ENCODE results near the gene GNB1. TPM values are rescaled to one million over a fixed set of nuclear protein-coding genes. Genes with fewer than 3 reads are reported as not detected.

Gene GNB1
- total and polyA plus RNA-seq, 9 of the 15 experiments (the other 6 are each of a cell fraction or from before 2014, with no cell fraction given): 34.3 to 388 (median 114) TPM

- TF ChIP-seq SRSF7 (optimal IDR thresholded peaks at IDR 0.05; ENCODE audit: low read depth, low read length): no peak
- TF ChIP-seq FOXK1 (CRISPR knock-in tag; IDR thresholded peaks at IDR 0.05; ENCODE audit: borderline replicate concordance): no peak
- no peak for TF ChIP-seq GATAD2A (IDR thresholded peaks at IDR 0.05)
- TF ChIP-seq CBFA2T2 (conservative IDR thresholded peaks at IDR 0.05): no peak
- TF ChIP-seq NFIC (IDR thresholded peaks at IDR 0.05): no peak
- no peak for TF ChIP-seq FOXO4 (CRISPR knock-in tag; IDR thresholded peaks at IDR 0.05)
These were observed 58.1 kb downstream of the GNB1 start (continued) for GRCh38 chr1:1832820-1833219.

GRCh38 chr1:1832166-1832565 is 58.7 kb downstream of the GNB1 start:
- WGBS (ENCODE audit: insufficient coverage, low coverage, missing lambda C conversion rate): 90% methylated on average over 8 of the region's 8 CpGs
- no peaks in the 10 kb centered on the region for H3K4me1 ChIP-seq (replicated peaks in 1 of 2; ENCODE audit: control insufficient read depth in 2 of 2, insufficient read depth in 2 of 2, low read length in 2 of 2)
- ChIA-PET POLR2A (interaction anchor here (1.7 kb wide), 1 partner anchor 17 kb away, joined by 7 read pairs; no protein-coding TSS in a partner anchor), CTCF (ENCODE audit: low intra/inter-chr PET ratio) (no interaction called here)
- H3K27me3 ChIP-seq (ENCODE audit: control insufficient read depth in 2 of 2, insufficient read depth in 2 of 2, low read length in 2 of 2): no peaks in the 10 kb centered on the region
- H3K4me3 ChIP-seq: no peak overlapping the region
- H4K20me1 ChIP-seq (replicated peaks; ENCODE audit: control insufficient read depth, insufficient read depth, low read length): peaks cover 11% of the 10 kb centered on the region; the same call in 1 of the 2 replicates
- H3K9ac ChIP-seq (ENCODE audit: insufficient read depth in 1 of 2, low read depth in 2 of 2, low read length in 2 of 2): no peak overlapping the region
- peaks cover 75% of the 10 kb centered on the region for H3K36me3 ChIP-seq (ENCODE audit: control insufficient read depth, insufficient read depth, low read length)
- H3K9me1 ChIP-seq (ENCODE audit: control insufficient read depth, insufficient read depth, low read length): peaks cover 3% of the 10 kb centered on the region
- intact Hi-C loops (cut with micrococcal nuclease): no loop called here
- no TSS peak for BruUV-seq (replicated peaks)
- H3K27ac ChIP-seq (ENCODE audit: extremely low read depth, low read depth, low read length): no peak overlapping the region
- TF ChIP-seq IRF2 (CRISPR knock-in tag; IDR thresholded peaks at IDR 0.05): no peak
- TF ChIP-seq ARHGAP35 (IDR thresholded peaks at IDR 0.05; ENCODE audit: partially characterized antibody): no peak
- H3K9me3 ChIP-seq (replicated peaks; ENCODE audit: control insufficient read depth, insufficient read depth, low read depth, low read length): no peaks in the 10 kb centered on the region
- no peak overlapping the region for H2AFZ ChIP-seq (ENCODE audit: low read depth, low read length)
- no peak overlapping the region for H3K4me2 ChIP-seq (ENCODE audit: insufficient read depth, low read length)
- peaks cover 48% of the 10 kb centered on the region for H3K79me2 ChIP-seq (ENCODE audit: control insufficient read depth, insufficient read depth, low read length)
- ATAC-seq: no peak
- FAIRE-seq: no peak
- DNase-seq (ENCODE audit: extremely low read depth in 1 of 4, low spot score in 3 of 4): no peak
- in situ Hi-C loops (cut with MboI): no loop called here
